Astrocyte of the spinal cord (primary cell): ENCODE results near the gene GPR183.
"Not testable (repeated sequence)": the region's sequence is repeated elsewhere in the genome, so short reads cannot be mapped to it uniquely, and the experiment has no call there.

ENCODE experiments used
- DNase-seq: peaks from one replicate; pipeline ENCODE4 v3.0.0; 2011; ENCODE audit warnings: low read depth, low spot score
- H3K4me3 ChIP-seq: 2 replicates; pipeline ENCODE4 v1.5.1; 2011; ENCODE audit warnings: low read depth, mild to moderate bottlenecking, low read length, moderate library complexity
- CTCF ChIP-seq: IDR thresholded peaks from 2 replicates; pipeline ENCODE4 v1.5.1; 2012; ENCODE audit warnings: low read depth, mild to moderate bottlenecking, low read length, inconsistent platforms
- in situ Hi-C: cut with HindIII; loops from 2 replicates; pipeline ENCODE4 v1.10.0; 2017; ENCODE audit warnings: low sequenced_read_pairs

Gene GPR183

GRCh38 chr13:99251921-99252320 lies 55.3 kb downstream of the GPR183 start:
- no peak for DNase-seq
- TF ChIP-seq CTCF: no peak
- H3K4me3 ChIP-seq: no peak overlapping the region
- in situ Hi-C loops: no loop called here

GRCh38 chr13:99250982-99251825 lies 56.0 kb downstream of the GPR183 start:
- H3K4me3 ChIP-seq: no peak overlapping the region
- no peak for TF ChIP-seq CTCF
- in situ Hi-C loops: no loop called here
- DNase-seq: no peak

GRCh38 chr13:99249606-99250005 lies 57.6 kb downstream of the GPR183 start:
- in situ Hi-C loops, DNase-seq, H3K4me3 ChIP-seq: not testable (repeated sequence)

GRCh38 chr13:99249178-99249577 lies 58.0 kb downstream of the GPR183 start:
- DNase-seq, H3K4me3 ChIP-seq, in situ Hi-C loops: not testable (repeated sequence)

GRCh38 chr13:99246100-99246499 lies 61.1 kb downstream of the GPR183 start:
- no peak overlapping the region for H3K4me3 ChIP-seq
- no peak for DNase-seq
- in situ Hi-C loops: no loop called here
- TF ChIP-seq CTCF: no peak
